Gastroesophageal sphincter (tissue), 4 donors: Measurements from ENCODE around the gene MIER2. TPM values are rescaled to one million over a fixed set of nuclear protein-coding genes. Genes with fewer than 3 reads are reported as not detected.

Experiments
- ATAC-seq: fragments of 150-250 bp; one replicate; pipeline ENCODE4 v1.9.1; 2016; ENCODE audit warnings: mild to moderate bottlenecking, moderate library complexity
- H3K27ac ChIP-seq, 4 donors: fragments of 200-600 bp; sonication (generic) in 3 of 4; 1 replicate in 3 of 4; 2 replicates in 1 of 4; pipeline ENCODE4 v1.5.1; 2016 to 2019
- H3K27me3 ChIP-seq: fragments of 200-600 bp; sonication (generic); one replicate; pipeline ENCODE4 v1.5.1; 2019
- H3K36me3 ChIP-seq, 2 donors: fragments of 200-600 bp; sonication (generic); one replicate each; pipeline ENCODE4 v1.5.1; 2019; ENCODE audit warnings: control low read depth in 1 of 2
- H3K4me1 ChIP-seq, 3 donors: fragments of 200-600 bp; sonication (generic); 1 replicate in 2 of 3; 2 replicates in 1 of 3; pipeline ENCODE4 v1.5.1; 2016 to 2019; ENCODE audit warnings: control low read depth in 2 of 3
- H3K4me3 ChIP-seq, 2 donors: fragments of 200-600 bp; sonication (generic); one replicate each; pipeline ENCODE4 v1.5.1; 2019; ENCODE audit warnings: mild to moderate bottlenecking in 1 of 2, moderate library complexity in 1 of 2
- H3K9me3 ChIP-seq, 3 donors: fragments of 200-600 bp; sonication (generic); one replicate each; pipeline ENCODE4 v1.5.1; 2017 to 2019; ENCODE audit warnings: control low read depth in 2 of 3
- CTCF ChIP-seq, 4 experiments: fragments of 200-600 bp in 2 of 4; fragments of 450-650 bp in 2 of 4; sonication (generic) in 1 of 4; IDR thresholded peaks; one replicate each; pipeline ENCODE4 v1.5.1; 2017 to 2019; ENCODE audit warnings: antibody characterized with exemption in 4 of 4, mild to moderate bottlenecking in 2 of 4, moderate library complexity in 2 of 4
- EP300 ChIP-seq: sonication (generic); formaldehyde crosslinking; IDR thresholded peaks from one replicate; pipeline ENCODE4 v1.6.1; 2017; ENCODE audit warnings: antibody characterized with exemption, mild to moderate bottlenecking
- POLR2A ChIP-seq, 2 donors: fragments of 450-650 bp; IDR thresholded peaks; one replicate each; pipeline ENCODE4 v1.6.1; 2017; ENCODE audit warnings: antibody characterized with exemption in 2 of 2, mild to moderate bottlenecking in 2 of 2, moderate library complexity in 1 of 2
- POLR2AphosphoS5 ChIP-seq: sonication (generic); formaldehyde crosslinking; IDR thresholded peaks from one replicate; pipeline ENCODE4 v1.6.1; 2017; ENCODE audit warnings: antibody characterized with exemption
- WGBS, 2 donors: methylation state at CpG; one replicate each; pipeline ENCODE4 v1.1.5; 2018; ENCODE audit warnings: low coverage in 1 of 2; 5-methylcytosine and 5-hydroxymethylcytosine counted together
- total RNA-seq, 4 donors: library from RNA; depleted of rRNA; stranded (reverse); fragments of >200 nt; gene quantifications; one replicate each; pipeline ENCODE4 v1.1.0, GENCODE V29; 2016

MIER2 gene
- total RNA-seq, 4 donors from 2014 or later: 8.3 to 24.0 (median 20.1) TPM

GRCh38 chr19:368630-369024 lies 24.0 kb upstream of the MIER2 start:
- peaks cover 0 to 15% (median 0%) of the 10 kb centered on the region in 3 donors for H3K4me1 ChIP-seq
- H3K27ac ChIP-seq: no peak overlapping the region
- WGBS, 2 donors: 64 to 71% methylated on average over 6 of the region's 7 CpGs
- no peaks in the 10 kb centered on the region for H3K36me3 ChIP-seq
- TF ChIP-seq POLR2AphosphoS5: no peak
- TF ChIP-seq CTCF (IDR thresholded peaks at IDR 0.05): no peak
- TF ChIP-seq EP300: no peak
- TF ChIP-seq POLR2A (IDR thresholded peaks at IDR 0.05): no peak
- H3K27me3 ChIP-seq: peaks cover 86% of the 10 kb centered on the region
- no peaks in the 10 kb centered on the region for H3K9me3 ChIP-seq
- no peak for ATAC-seq
- no peak overlapping the region for H3K4me3 ChIP-seq

- Histone ChIP-seq H3K27ac (no peak overlapping the region), H3K4me3 (no peak overlapping the region), H3K36me3 (no peaks in the 10 kb centered on the region), H3K9me3 (no peaks in the 10 kb centered on the region), H3K4me1 (peaks cover 0 to 15% (median 0%) of the 10 kb centered on the region in 3 donors), H3K27me3 (peaks cover 81% of the 10 kb centered on the region)
- 63 to 83% methylated on average over 6 of the region's 22 CpGs for WGBS, 2 donors
- no peak for ATAC-seq
- TF ChIP-seq POLR2AphosphoS5 (no peak), CTCF (IDR thresholded peaks at IDR 0.05) (no peak), EP300 (no peak), POLR2A (IDR thresholded peaks at IDR 0.05) (no peak)
Measured at GRCh38 chr19:367963-368629, 23.5 kb upstream of the MIER2 start.

- Histone ChIP-seq H3K27me3 (peaks cover 76% of the 10 kb centered on the region), H3K36me3 (no peaks in the 10 kb centered on the region), H3K27ac (no peak overlapping the region), H3K9me3 (no peaks in the 10 kb centered on the region), H3K4me1 (peaks cover 0 to 10% (median 0%) of the 10 kb centered on the region in 3 donors), H3K4me3 (no peak overlapping the region)
- WGBS, 2 donors: 81 to 88% methylated on average over 5 to 8 of the region's 14 CpGs
- no peak for ATAC-seq
- TF ChIP-seq EP300 (no peak), POLR2A (IDR thresholded peaks at IDR 0.05) (no peak), CTCF (IDR thresholded peaks at IDR 0.05) (no peak), POLR2AphosphoS5 (no peak)
Measured at GRCh38 chr19:367561-367960, 23.0 kb upstream of the MIER2 start.

- TF ChIP-seq CTCF (IDR thresholded peaks at IDR 0.05): no peak
- no peak for TF ChIP-seq POLR2AphosphoS5
- TF ChIP-seq POLR2A (IDR thresholded peaks at IDR 0.05): no peak
- TF ChIP-seq EP300: no peak
- H3K27ac ChIP-seq: no peak overlapping the region
- peaks cover 0 to 4% (median 0%) of the 10 kb centered on the region in 3 donors for H3K4me1 ChIP-seq
- peaks cover 75% of the 10 kb centered on the region for H3K27me3 ChIP-seq
- 100% methylated on average over 1 to 3 of the region's 8 CpGs for WGBS, 2 donors
- no peaks in the 10 kb centered on the region for H3K36me3 ChIP-seq
- H3K9me3 ChIP-seq: no peaks in the 10 kb centered on the region
- ATAC-seq: no peak
- no peak overlapping the region for H3K4me3 ChIP-seq
Measured at GRCh38 chr19:366951-367350, 22.4 kb upstream of the MIER2 start.

GRCh38 chr19:366205-366783 lies 21.7 kb upstream of the MIER2 start:
- Histone ChIP-seq H3K27me3 (peaks cover 69% of the 10 kb centered on the region), H3K9me3 (no peaks in the 10 kb centered on the region), H3K4me1 (no peaks in the 10 kb centered on the region), H3K4me3 (no peak overlapping the region), H3K27ac (no peak overlapping the region), H3K36me3 (no peaks in the 10 kb centered on the region)
- no peak for TF ChIP-seq POLR2A (IDR thresholded peaks at IDR 0.05)
- TF ChIP-seq EP300: no peak
- no peak for TF ChIP-seq CTCF (IDR thresholded peaks at IDR 0.05)
- TF ChIP-seq POLR2AphosphoS5: no peak
- no peak for ATAC-seq
- WGBS, 2 donors: 80 to 86% methylated on average over 14 to 17 of the region's 17 CpGs
